Stromal cell of bone marrow (primary cell): ENCODE measurements around the gene TBC1D22A.

Source experiments
- DNase-seq: peaks from one replicate; pipeline ENCODE4 v3.0.0-alpha.2; 2012; ENCODE audit warnings: low read depth

TBC1D22A gene

DNA sequence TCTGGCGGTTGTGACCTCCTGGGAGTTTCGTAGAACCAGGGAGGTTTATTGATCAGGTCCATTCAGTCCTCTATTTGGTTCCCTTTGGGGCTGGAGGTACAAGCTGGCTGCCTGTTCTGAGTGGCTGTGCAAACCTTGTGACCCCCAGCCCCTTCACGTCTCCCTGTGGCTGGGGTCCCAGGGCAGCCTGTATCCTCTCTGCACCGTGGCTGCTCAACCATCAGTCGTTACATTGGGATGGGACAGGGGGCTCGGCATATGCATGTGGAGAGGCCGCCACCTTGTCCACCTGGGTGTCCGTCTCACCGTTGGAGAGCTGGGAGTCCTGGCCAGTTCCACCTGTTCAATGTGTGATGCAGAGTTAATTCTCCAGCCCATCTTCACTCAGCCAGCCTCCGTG, 195.7 kb downstream of the TBC1D22A start:
- DNase-seq = no peak

- DNase-seq = no peak
Measured at GRCh38 chr22:46958658-46959057, 196.2 kb downstream of the TBC1D22A start.

DNA sequence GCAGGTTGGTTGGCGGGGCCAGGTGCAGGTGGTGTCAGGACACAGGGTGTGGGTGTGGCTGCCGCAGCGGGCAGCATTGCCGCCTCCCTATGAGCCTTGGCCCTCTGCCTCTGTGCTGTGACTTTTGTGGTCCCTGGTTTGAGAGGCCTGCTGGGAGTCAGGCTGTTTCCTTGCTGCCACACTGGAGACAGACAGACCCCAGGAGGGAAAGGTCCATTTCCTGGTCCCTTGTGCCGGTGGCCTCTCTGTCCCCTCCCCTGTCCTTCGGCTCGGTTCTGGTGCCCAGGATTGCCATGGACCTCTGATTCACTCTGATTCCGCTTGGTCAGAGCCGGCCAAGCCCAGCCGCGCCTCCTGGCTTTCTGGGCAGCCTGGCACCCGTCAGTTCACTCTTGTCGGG, 196.9 kb downstream of the TBC1D22A start:
- DNase-seq = no peak

GRCh38 chr22:46961591-46962295, 199.3 kb downstream of the TBC1D22A start:
- no peak for DNase-seq

- no peak for DNase-seq
Measured at GRCh38 chr22:46962406-46962805, 200.0 kb downstream of the TBC1D22A start.

- no peak for DNase-seq
Measured at GRCh38 chr22:46963672-46964545, 201.5 kb downstream of the TBC1D22A start.

DNA sequence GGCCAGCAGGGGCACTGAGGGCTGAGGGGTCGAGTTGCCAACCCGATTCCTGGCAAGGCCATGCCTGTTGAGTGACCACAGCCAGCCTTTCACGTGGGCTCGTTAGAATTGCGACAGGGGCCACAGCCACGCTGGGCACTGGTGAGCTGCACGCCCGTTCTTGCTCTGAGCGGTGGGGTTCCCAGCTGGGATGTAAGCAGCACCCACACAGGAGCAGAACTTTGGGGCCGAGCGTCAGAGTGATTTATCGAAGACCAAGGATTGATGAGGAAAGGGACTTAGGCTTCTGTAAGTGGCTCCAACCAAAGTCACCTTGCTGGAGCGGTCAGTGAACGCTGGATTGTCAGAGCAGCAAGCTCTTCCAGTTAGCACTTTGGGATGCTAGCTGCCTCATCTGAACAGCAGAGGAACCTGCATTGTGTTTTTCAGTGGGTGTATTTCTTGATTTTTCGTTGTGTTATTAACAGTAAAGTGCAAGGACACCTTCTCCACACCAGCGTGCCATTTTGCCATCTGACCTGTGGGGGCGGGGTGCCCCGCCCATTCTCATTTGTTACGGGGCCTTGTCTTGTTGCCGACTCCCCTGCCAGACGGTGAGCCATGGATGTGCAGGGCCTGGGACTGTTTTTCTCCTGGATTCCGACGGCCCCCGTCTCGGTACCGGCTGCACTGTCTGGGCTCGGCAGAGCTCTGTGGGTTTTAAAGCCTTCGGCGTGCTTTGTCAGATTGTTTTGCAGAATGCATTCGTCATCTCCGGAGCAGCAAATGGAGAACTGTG, 202.5 kb downstream of the TBC1D22A start:
- DNase-seq = no peak

- DNase-seq = no peak
Measured at GRCh38 chr22:46965555-46966494, 203.4 kb downstream of the TBC1D22A start.

GRCh38 chr22:46966495-46966845, 204.0 kb downstream of the TBC1D22A start:
- DNase-seq = no peak

DNA sequence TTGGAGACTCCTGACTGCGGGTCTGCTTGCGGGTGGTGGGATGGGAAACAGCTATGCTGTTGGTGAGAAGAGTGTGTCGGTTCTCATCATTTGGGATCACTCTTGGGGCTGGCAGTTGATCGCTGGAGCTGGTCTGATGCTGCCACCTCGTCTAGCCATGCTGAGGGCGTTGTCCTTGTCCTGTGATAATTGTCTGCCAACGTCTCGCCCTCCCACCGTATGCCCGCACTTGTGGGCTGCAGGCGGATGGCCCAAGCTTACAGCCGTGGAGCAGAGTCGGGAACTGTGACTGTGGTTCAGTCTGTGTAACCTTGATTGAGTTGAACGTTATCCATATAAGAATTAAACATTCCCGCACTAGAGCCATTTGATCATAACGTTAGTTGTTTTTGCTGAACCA, 204.4 kb downstream of the TBC1D22A start:
- no peak for DNase-seq

DNA sequence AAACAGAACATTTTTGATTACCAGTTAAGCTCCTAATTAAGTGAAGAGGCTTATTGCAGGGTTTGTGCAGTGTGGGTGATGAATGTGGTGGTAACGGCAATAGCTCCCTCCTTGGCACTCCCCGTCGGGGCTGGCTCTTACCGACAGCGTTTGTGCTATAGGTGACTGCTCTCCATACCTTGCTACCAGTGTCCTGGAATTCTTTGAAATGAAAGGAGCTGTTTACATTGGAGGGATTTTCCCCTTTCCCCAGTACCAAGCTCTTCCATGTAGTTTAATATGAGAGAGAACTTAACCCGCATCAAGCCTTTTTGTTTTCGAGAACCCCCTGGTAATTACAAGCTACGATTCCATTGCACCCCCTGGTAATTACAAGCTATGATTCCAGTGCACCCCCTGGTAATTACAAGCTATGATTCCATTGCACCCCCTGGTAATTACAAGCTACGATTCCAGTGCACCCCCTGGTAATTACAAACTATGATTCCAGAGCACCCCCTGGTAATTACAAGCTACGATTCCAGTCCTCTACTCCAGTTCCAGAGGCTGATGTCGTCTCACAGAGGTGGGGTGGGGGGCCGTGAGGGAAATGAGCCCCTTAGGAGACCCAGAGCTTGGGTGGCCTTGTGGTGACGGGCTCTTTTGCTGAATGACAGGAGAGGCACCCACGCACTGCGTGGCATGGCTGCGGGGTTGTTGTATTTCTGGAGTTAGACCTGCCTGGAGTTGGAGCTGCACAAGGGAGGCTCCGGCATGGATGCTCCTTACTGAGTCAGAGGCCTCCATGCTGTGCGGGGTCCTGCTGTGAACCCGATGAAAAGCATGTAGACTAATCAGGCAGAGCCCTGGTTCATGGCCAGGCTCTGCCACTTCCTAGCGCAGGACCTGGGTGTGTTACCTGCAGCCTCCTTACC, 205.3 kb downstream of the TBC1D22A start:
- no peak for DNase-seq

DNA sequence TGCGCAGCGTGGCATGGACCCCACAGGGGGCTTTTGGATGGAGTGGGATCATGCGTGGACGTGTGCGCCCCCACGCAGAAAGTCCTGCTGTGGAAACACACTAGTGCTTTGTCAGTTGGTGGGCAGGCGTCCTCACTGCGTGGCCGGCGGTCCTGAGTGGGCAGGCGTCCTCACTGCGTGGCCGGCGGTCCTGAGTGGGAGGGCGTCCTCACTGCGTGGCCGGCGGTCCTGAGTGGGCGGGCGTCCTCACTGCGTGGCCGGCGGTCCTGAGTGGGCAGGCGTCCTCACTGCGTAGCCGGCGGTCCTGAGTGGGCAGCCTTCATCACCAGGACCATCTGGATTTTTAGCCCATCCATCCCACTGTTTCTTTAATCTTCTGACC, 205.9 kb downstream of the TBC1D22A start:
- DNase-seq = no peak

DNA sequence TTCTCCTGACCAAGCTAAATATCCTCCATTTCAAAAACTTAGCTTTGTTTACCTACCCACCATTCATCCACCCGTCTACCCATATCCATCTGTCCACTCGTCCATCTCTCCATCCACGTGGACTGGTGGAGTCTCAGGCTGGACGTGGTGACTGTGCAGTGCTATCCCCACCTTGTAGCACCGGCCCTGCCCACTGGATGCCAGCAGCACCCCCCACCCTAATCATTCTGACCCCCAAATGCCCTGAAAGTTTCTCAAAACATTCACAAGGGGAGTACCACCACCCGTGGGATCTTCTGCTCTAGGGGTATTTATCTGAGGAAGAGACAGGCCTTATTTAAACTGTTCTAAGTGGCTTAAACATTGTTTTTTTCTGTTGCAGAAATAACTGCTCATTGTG, 206.4 kb downstream of the TBC1D22A start:
- no peak for DNase-seq

- DNase-seq = no peak
Measured at GRCh38 chr22:46969491-46969890, 207.0 kb downstream of the TBC1D22A start.

- no peak for DNase-seq
Measured at GRCh38 chr22:46969961-46970360, 207.5 kb downstream of the TBC1D22A start.

GRCh38 chr22:46970411-46971098, 208.1 kb downstream of the TBC1D22A start:
- DNase-seq = no peak

- no peak for DNase-seq
Measured at GRCh38 chr22:46971099-46971763, 208.8 kb downstream of the TBC1D22A start.

- no peak for DNase-seq
Measured at GRCh38 chr22:46971764-46972125, 209.3 kb downstream of the TBC1D22A start.

GRCh38 chr22:46972256-46972655, 209.8 kb downstream of the TBC1D22A start:
- DNase-seq = no peak
